NCI-H1105 (cell line): Measurements from ENCODE around the gene GALK2.
"Not testable (repeated sequence)": the region's sequence is repeated elsewhere in the genome, so short reads cannot be mapped to it uniquely, and the experiment has no call there.

Source experiments
- DNase-seq: peaks from one replicate; lab custom pipeline; 2025; lab: John Stamatoyannopoulos, UW

Gene GALK2

DNA sequence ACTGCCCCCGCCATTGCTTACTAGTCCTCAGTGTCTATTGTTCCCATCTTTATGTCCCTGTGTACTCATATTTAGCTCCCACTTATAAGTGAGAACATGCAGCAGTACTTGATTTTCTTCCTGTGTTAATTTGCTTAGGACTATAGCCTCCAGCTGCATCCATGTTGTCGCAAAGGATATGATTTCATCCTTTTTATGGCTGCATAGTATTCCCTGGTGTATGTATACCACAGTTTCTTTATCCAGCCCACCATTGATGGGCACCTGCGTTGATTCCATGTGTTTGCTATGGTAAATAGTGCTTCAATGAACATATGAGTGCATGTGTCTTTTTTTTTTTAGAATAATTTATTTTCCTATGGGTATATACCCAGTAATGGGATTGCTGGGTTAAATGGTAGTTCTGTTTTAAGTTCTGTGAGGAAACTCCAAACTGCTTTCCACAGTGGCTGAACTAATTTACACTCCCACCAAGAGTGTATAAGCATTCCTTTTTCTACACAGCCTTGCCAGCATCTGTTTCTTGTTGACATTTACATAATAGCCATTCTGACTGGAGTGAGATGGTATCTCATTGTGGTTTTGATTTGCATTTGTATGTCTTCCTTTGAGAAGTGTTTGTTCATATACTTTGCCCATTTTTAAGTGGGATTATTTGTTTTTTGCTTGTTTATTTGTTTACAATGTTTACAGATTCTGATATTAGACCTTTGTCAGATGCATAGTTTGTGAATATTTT is 53.7 kb downstream of the GALK2 start:
- DNase-seq: no peak

DNA sequence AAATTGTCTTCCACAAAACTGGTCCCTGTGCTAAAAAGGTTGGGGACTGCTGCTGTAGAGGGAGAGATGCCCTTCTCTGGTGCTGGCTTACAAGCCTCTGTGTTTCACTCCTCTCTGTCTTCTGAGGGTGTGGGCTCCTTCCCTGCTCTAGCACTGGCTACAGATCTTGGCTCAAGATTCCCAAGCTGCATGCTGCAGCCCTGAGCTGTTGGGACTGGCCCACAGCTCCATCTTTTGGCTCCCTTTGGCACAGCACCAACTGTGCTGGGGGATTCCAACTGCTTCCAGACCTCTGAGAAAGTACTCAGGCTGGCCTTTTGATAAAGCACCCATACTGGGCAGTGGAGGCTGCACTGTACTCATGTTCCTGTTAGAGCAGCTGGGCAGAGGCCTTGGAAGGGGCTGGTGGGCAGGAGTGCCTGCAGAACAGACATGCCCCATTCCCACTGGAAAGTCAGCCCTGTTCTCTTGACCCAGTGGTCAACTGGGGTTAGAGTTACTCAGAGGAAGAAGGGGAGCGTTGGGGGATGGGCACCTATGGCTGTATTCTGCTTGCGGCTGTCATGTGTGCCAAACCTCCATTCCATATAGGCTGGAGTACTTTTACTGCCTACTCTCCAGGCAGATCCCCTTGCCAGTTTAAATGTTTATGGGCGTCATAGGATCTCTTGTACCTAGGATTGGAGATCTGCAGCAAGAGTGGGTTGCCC is 55.7 kb downstream of the GALK2 start:
- DNase-seq: no peak

DNA sequence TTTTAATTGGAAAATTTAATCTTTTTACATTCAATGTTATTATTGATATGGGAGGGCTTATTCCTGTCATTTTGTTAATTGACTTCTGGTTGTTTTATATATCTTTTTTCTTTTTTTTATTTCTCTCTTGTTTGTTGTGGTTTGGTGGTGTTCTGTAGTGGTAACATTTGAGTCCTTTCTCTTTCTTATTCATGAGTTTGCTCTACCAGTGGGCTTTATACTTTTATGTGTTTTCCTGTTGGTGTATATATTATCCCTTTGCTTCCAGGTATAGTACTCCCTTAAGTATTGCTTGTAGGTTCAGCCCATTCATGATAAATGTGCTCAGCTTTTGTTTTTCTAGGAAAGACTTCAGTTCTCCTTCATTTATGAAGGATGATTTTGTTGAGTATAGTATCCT is 57.6 kb downstream of the GALK2 start:
- DNase-seq: no peak

DNA sequence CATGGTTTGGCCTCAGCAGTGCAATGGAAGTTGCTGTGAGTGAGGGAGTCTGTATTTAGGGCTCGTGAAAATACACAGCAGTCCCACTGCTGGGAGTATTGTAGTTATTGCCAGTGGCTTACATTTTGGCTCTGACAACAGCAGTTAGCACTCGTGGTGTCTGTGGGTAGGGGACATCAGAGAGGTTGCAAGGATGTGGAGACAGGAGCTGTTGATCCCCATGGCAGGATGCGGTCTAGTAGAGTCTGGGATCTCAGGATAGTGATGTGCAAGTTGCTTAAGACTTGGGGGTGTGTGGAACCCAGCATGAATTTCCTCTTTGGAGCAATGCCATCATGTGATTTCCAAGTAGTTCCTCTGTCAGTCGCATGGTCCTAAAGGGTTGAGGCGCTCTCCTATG is 59.9 kb downstream of the GALK2 start:
- DNase-seq: no peak

- DNase-seq: no peak
Observed at GRCh38 chr15:49232236-49232806, 62.3 kb downstream of the GALK2 start.

DNA sequence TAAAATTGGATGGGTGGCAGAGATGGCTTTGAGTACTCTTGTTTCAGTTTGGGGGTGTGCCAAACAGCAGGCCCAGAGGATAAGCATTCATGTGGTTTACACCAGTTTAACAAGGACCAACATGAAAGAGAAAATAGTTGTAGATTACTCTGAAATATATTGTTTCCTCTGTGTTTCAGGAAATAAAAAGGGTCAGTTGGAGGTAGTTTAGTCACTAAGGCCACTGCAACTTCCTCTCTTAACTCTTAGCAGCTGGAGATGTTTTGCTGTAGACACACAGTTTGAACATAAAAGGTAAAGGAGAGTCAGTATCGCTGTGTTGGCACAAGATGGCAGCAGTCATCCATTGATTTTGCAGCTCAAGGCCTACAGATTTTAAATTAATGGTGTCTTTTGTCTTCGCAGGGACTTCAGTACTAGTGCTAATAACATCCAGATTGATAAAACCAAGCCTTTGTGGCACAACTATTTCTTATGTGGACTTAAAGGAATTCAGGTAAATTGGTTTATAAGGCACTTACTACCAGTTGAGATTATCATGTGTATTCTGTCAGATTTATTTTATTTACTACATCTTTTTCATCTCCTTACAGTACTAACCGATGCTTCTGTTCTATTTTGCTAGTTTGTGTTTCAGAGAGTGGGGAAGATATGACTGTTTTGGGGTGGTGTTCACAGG is 65.5 kb downstream of the GALK2 start:
- peak; percentile 40 for DNase-seq

DNA sequence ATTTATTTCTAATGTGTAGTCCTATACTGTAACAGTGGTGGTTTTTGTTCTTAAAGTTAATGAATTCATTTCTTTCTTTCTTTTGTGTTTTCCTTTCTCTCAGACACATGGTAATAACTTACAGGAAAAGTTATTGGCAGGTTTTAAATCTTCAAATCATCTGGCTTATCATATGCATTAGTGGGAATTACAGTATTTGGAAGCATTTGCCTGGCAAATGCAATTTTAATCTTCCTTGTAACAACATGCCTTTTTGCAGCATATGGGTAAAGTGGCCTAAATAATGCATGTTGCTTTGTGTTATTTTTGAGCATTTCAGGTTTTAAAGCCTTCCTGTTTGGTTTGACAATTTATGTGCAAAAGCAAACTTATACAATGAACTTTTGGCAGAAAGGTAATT is 66.8 kb downstream of the GALK2 start:
- no peak for DNase-seq

DNA sequence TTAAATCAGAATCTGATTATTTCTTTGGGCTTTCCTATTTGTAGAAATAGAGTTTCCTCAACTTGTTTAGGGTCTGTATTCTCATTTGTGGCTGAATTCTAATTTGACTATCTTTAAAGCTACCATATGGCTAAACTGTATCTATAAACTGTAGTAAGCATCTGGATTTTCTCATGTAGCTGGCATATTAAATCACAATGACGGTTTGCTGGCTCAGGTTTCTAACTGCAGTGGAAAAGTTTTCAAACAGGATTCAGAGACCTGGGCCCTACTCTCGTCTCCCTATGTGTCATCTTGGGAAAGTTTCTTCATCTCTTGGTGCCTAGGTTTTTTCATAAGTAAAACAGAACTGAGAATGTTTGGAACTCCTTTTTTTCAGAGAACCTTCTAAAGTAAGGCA is 68.3 kb downstream of the GALK2 start:
- no peak for DNase-seq

DNA sequence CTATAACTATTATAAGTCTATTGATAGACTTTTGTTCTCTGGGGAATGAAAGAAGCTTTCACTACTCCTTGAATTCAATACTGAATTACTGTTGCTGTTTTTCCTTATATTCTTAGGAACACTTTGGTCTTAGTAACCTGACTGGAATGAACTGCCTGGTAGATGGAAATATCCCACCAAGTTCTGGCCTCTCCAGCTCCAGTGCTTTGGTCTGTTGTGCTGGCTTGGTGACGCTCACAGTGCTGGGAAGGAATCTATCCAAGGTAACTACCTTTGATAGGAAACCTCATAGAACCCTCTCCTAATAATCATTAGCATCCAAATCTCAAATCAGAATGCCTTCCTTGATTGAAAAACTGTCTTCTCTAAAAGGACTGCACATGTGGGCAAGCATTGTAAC is 69.1 kb downstream of the GALK2 start:
- DNase-seq: no peak

DNA sequence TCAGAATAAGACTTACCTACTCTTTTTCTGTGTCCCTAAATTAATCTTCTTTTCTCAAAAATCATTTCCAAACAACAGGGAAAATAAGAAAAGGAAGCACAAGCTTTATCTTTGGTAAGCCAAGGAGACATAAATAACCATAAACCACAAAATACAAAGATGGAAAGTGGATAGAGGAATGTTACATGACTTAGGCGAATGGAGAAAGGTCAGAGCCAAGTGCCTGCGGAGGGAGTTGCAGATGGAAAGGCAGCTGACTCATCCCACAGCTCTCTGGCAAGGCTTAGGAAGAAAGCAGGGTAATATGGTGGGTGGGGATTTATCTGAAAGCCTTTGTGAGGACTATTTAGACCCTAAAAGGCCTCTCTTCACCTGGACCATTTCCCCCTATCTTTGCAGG is 72.8 kb downstream of the GALK2 start:
- DNase-seq: no peak

- no peak for DNase-seq
Observed at GRCh38 chr15:49247556-49248110, 77.6 kb downstream of the GALK2 start.

GRCh38 chr15:49248291-49248690 is 78.2 kb downstream of the GALK2 start:
- no peak for DNase-seq

GRCh38 chr15:49255966-49256759 is 86.1 kb downstream of the GALK2 start:
- no peak for DNase-seq

GRCh38 chr15:49265117-49265516 is 95.1 kb downstream of the GALK2 start:
- DNase-seq: not testable (repeated sequence)

GRCh38 chr15:49265911-49266310 is 95.9 kb downstream of the GALK2 start:
- no peak for DNase-seq

DNA sequence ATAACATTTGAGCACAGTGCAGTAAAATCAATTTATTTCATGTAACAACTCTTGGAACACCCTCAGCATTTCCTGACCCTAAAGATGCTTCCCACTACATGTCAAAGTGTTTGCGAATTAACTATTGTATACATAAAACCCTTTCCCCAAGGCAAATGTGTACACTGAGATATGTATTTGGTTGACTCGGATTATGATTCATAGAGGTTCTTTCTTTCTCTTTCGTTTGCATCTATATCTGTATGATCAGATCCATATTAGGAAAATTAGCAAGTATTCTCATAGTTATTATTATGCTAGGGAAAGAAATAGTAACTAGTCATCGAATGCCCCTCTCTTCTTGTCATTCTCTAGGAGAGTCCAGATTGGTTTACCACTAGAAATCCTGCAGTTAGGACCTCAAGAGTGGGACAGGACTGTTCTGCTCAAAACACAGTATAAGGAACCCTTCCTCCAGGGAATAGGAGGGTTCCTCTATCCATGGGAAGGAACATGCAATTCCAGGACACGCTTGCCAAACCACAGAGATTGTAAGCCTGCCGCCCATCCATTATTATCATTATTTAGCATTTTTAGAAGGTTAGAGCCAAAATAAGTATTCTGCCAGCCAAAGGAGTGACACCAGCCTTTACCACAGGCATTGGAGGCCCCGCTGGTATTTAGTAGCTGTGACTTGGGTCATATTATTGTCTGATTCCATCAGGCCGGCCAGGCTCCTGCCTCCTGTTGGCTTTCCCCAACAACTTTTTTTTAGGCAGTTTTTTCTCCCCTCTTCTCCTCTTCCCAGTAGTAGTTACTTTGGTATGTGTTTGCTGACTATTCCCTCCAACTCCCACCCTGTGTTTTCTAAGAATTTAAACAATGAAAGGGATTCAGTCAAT is 100.7 kb downstream of the GALK2 start:
- no peak for DNase-seq

- no peak for DNase-seq
Observed at GRCh38 chr15:49273734-49274318, 103.8 kb downstream of the GALK2 start.

DNA sequence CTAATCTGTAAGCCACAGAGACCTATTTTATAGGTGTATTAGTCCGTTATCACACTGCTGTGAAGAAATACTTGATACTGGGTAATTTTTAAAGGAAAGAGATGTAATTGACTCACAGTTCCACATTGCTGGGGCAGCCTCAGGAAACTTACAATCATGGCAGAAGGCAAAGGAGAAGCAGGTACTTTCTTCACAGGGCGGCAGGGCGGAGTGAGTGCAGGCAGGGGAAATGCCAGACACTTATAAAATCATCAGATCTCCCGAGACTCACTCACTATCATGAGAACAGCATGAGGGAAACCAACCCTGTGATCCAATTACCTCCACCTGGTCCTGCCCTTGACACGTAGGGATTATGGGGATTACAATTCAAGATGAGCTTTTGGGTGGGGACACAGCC is 108.7 kb downstream of the GALK2 start:
- DNase-seq: no peak

DNA sequence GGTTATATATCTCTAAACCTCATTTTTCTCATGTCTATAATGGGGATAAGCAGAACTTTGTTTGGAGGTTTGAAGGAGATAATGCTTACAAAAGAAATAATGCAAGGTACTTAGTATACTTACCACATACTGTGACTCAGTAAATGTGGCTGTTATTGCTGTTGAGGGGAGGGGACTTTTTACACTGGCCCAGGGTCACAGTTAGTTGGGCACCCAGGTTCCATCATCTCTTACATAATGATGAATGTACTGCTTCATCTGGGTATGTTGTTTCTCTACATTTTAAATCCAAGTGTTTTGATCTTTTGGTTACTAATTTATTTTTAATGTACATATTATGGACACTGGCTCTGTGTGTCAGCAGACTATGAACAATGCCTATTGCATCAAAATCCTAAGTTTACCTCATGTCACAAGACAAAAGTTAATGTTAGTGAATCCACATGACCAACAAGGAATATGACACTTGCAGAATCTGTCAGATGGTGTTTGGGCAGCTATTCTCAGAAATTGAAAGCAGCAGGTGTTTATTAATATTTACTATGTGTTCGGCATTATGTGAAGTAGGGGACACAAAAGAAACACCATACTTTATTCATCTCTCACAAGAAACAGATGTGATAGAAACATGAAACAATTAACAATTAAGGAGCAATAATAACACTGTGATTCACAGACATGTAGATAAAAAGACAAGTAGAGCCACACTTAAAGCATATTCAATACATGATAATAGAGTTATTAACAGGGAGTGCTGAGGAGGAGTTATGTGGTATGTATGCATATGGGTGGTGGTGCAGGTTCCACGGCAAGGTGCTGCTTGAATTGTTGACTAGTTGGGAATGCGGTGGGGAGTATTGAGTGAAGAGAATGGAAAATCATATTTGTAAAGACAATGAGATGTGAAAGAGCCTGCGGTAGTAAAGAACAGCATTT is 109.7 kb downstream of the GALK2 start:
- DNase-seq: no peak
